ENCODE data around the gene LARP1.
"Not testable (repeated sequence)": the region's sequence is repeated elsewhere in the genome, so short reads cannot be mapped to it uniquely, and the experiment has no call there.

Gene LARP1

DNA sequence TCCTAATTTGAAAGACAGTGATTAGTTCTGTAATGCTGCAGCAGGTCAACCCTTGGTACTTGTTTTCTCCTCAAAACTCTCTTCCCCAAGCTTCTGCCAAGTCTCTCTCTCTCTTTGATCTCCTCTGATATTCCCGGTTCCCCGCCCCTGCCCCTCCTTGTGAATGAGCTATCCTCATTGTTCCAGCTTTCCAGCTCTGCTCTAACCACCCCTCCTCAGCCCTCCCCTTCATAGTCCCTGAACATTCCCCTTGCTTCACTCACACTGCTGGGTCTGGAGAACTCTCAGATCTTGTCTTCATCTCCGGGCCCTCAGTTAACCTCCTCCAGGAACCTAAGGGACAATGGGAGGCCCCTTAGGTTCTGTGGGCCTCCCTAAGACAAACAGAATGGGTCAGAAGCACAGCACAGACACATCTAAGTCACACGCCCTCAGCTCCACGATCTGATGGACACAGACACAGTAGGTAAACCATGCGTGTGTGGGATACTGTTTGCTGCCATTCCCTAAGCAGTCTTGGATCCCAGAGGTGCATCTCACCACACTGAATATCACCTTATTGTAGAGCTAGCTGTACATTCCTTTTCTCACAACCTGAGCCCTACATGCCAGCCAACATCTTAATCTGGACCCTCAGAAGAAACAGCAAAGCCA is 17.4 kb upstream of the LARP1 start:
- no peaks in the 10 kb centered on the region for H3K36me3 ChIP-seq (ENCODE audit: control insufficient read depth, insufficient read depth, low read length, severe bottlenecking)
- no peak for DNase-seq (ENCODE audit: low read depth)
- no peak overlapping the region for H3K4me3 ChIP-seq (ENCODE audit: low read length)
- H3K9me3 ChIP-seq (ENCODE audit: control insufficient read depth, low read length) = no peaks in the 10 kb centered on the region
- no peaks in the 10 kb centered on the region for H3K27me3 ChIP-seq (replicated peaks; ENCODE audit: control insufficient read depth, insufficient read depth, low read length)
- H3K9ac ChIP-seq (ENCODE audit: low read length) = no peak overlapping the region
- peaks cover 20% of the 10 kb centered on the region for H3K4me1 ChIP-seq (ENCODE audit: control insufficient read depth, insufficient read depth, low read length)

DNA sequence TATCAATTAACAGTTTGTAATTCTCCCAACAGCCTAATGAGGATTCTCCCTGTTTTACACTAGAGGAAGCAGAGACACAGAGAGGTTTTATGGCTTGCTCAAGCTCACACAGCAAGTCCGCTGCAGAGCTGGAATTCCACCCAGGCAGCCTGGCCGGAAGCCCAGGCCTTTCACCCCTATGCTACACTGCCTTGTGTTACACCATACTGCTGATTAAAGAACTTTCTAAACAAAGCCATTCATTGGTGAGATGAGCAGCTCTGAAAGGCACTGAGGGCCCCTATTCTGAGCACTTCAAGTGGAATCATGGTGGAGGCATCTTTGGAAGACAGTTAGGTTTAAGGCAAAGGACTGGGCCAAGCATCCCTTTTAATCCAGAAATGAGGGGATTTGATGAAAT is 14.7 kb upstream of the LARP1 start:
- peaks cover 26% of the 10 kb centered on the region for H3K4me1 ChIP-seq (ENCODE audit: control insufficient read depth, insufficient read depth, low read length)
- peak; percentile 68 for DNase-seq (ENCODE audit: low read depth)
- H3K9me3 ChIP-seq (ENCODE audit: control insufficient read depth, low read length) = no peaks in the 10 kb centered on the region
- no peaks in the 10 kb centered on the region for H3K27me3 ChIP-seq (replicated peaks; ENCODE audit: control insufficient read depth, insufficient read depth, low read length)
- no peaks in the 10 kb centered on the region for H3K36me3 ChIP-seq (ENCODE audit: control insufficient read depth, insufficient read depth, low read length, severe bottlenecking)
- peak overlapping the region; percentile 61 for H3K9ac ChIP-seq (ENCODE audit: low read length)
- H3K4me3 ChIP-seq (ENCODE audit: low read length) = peak overlapping the region; percentile 24

DNA sequence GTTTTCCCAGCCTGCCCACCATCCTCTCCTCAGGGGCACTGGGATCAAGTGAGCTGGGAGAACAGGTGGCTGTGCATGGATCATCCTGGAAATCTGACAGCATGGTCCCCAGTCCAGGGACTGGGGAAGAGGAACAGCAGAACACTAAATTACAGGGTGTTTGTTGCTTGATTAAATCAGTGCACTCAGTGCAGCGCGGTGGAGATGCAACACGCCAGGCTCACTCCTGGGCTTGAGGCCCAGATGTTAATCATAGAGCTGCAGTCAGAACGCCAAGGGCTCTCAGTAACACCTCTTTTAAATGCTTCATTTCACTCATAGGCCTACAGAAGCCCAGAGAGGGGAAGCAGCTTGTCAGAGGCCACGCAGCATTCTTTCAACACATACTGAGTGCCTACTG is 14.2 kb upstream of the LARP1 start:
- no peak for DNase-seq (ENCODE audit: low read depth)
- no peaks in the 10 kb centered on the region for H3K9me3 ChIP-seq (ENCODE audit: control insufficient read depth, low read length)
- H3K36me3 ChIP-seq (ENCODE audit: control insufficient read depth, insufficient read depth, low read length, severe bottlenecking) = no peaks in the 10 kb centered on the region
- no peaks in the 10 kb centered on the region for H3K27me3 ChIP-seq (replicated peaks; ENCODE audit: control insufficient read depth, insufficient read depth, low read length)
- peak overlapping the region; percentile 24 for H3K4me3 ChIP-seq (ENCODE audit: low read length)
- peak overlapping the region; percentile 68 for H3K9ac ChIP-seq (ENCODE audit: low read length)
- H3K4me1 ChIP-seq (ENCODE audit: control insufficient read depth, insufficient read depth, low read length) = peaks cover 28% of the 10 kb centered on the region

DNA sequence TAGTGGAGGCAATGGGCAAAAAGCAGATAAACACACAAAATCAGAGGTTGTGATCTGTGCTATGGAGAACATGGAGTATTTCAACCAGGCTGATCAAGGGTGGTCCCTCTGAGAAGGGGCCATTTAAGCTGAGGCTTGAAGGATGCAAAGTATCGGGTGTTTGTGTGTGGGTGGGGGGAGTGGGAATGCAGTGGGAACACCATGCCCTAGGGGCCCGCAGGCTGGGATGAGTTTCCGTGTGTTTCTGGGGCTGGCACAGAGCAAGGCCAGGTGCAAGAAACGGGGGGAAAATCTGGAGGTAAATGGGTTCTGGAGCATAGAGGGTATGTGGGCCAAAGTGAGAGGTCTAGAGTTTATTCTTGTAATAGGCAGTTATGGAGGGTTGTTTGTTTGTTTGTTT is 13.8 kb upstream of the LARP1 start:
- no peak for DNase-seq (ENCODE audit: low read depth)
- Histone ChIP-seq H3K9me3 (ENCODE audit: control insufficient read depth, low read length) (no peaks in the 10 kb centered on the region), H3K4me3 (ENCODE audit: low read length) (no peak overlapping the region), H3K36me3 (ENCODE audit: control insufficient read depth, insufficient read depth, low read length, severe bottlenecking) (no peaks in the 10 kb centered on the region), H3K4me1 (ENCODE audit: control insufficient read depth, insufficient read depth, low read length) (peaks cover 33% of the 10 kb centered on the region), H3K27me3 (replicated peaks; ENCODE audit: control insufficient read depth, insufficient read depth, low read length) (no peaks in the 10 kb centered on the region), H3K9ac (ENCODE audit: low read length) (peak overlapping the region; percentile 68)

- Histone ChIP-seq H3K9ac (ENCODE audit: low read length) (no peak overlapping the region), H3K4me1 (ENCODE audit: control insufficient read depth, insufficient read depth, low read length) (peaks cover 40% of the 10 kb centered on the region), H3K9me3 (ENCODE audit: control insufficient read depth, low read length) (no peaks in the 10 kb centered on the region), H3K4me3 (ENCODE audit: low read length) (no peak overlapping the region), H3K36me3 (ENCODE audit: control insufficient read depth, insufficient read depth, low read length, severe bottlenecking) (no peaks in the 10 kb centered on the region), H3K27me3 (replicated peaks; ENCODE audit: control insufficient read depth, insufficient read depth, low read length) (no peaks in the 10 kb centered on the region)
- no peak for DNase-seq (ENCODE audit: low read depth)
Measured at GRCh38 chr5:154743812-154744211, 11.4 kb upstream of the LARP1 start.

- Histone ChIP-seq H3K27me3 (replicated peaks; ENCODE audit: control insufficient read depth, insufficient read depth, low read length) (no peaks in the 10 kb centered on the region), H3K36me3 (ENCODE audit: control insufficient read depth, insufficient read depth, low read length, severe bottlenecking) (no peaks in the 10 kb centered on the region), H3K4me3 (ENCODE audit: low read length) (no peak overlapping the region), H3K9me3 (ENCODE audit: control insufficient read depth, low read length) (no peaks in the 10 kb centered on the region), H3K4me1 (ENCODE audit: control insufficient read depth, insufficient read depth, low read length) (peaks cover 52% of the 10 kb centered on the region), H3K9ac (ENCODE audit: low read length) (no peak overlapping the region)
- no peak for DNase-seq (ENCODE audit: low read depth)
Measured at GRCh38 chr5:154745349-154745748, 9.8 kb upstream of the LARP1 start.

DNA sequence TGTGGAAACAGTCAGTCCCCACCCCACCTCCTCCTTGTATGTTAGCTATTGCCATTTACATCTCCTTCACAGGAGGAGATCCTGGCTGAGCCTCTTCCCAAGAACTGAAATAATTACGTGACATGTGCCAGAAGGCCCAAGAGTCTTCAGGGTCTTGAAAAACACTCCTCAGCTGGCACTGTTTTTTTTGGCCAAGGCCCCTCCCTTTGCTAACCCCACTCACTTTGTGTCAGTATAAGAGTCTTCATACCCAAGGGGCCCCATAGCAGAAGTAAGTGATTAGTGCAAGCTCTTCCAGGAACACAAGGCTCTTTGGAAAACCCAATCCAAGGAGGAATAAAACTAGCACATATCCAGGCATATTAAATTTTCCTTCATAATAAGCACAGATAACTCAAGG is 5.7 kb upstream of the LARP1 start:
- H3K36me3 ChIP-seq (ENCODE audit: control insufficient read depth, insufficient read depth, low read length, severe bottlenecking) = no peaks in the 10 kb centered on the region
- no peak for DNase-seq (ENCODE audit: low read depth)
- no peaks in the 10 kb centered on the region for H3K9me3 ChIP-seq (ENCODE audit: control insufficient read depth, low read length)
- no peak overlapping the region for H3K9ac ChIP-seq (ENCODE audit: low read length)
- no peaks in the 10 kb centered on the region for H3K27me3 ChIP-seq (replicated peaks; ENCODE audit: control insufficient read depth, insufficient read depth, low read length)
- H3K4me1 ChIP-seq (ENCODE audit: control insufficient read depth, insufficient read depth, low read length) = peaks cover 48% of the 10 kb centered on the region
- H3K4me3 ChIP-seq (ENCODE audit: low read length) = no peak overlapping the region

DNA sequence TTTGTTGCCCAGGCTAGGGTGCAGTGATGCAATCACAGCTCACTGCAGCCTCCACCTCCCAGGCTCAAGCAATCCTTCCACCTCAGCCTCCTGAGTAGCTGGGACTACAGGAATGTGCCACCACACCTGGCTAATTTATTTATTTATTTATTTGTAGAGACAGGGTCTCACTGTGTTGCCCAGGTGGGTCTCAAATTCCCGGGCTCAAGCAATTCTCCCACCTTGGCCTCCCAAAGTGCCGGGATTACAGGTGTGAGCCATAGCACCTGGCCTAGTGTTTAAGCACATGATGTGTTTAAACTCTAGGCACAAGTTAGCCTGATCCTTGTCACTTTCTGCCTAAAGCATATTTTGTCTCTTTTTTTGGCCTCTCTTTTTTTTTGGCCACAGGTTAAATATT is 4.5 kb upstream of the LARP1 start:
- H3K4me3 ChIP-seq (ENCODE audit: low read length); DNase-seq (ENCODE audit: low read depth); H3K36me3 ChIP-seq (ENCODE audit: control insufficient read depth, insufficient read depth, low read length, severe bottlenecking); H3K9ac ChIP-seq (ENCODE audit: low read length); H3K9me3 ChIP-seq (ENCODE audit: control insufficient read depth, low read length); H3K27me3 ChIP-seq (replicated peaks; ENCODE audit: control insufficient read depth, insufficient read depth, low read length): not testable (repeated sequence)
- H3K4me1 ChIP-seq (ENCODE audit: control insufficient read depth, insufficient read depth, low read length) = peaks cover 51% of the 10 kb centered on the region

DNA sequence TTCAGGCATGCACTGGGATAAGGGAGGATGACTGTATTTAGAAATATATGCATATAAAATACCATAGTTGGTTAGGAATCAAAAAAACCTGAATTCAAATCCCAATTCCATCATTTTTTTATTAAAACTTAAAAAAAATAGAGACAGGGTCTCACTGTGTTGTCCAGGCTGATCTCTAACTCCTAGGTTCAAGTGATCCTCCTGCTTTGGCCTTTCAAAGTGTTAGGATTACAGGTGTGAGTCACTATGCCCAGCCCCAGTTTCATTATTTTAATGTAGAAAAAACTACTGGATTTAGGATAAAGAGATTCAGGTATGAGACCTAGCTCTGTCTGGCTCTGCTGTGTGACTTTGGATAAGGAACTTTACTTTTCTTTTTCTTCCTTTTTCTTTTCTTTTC is 3.3 kb upstream of the LARP1 start:
- Histone ChIP-seq H3K27me3 (replicated peaks; ENCODE audit: control insufficient read depth, insufficient read depth, low read length) (no peaks in the 10 kb centered on the region), H3K4me1 (ENCODE audit: control insufficient read depth, insufficient read depth, low read length) (peaks cover 43% of the 10 kb centered on the region), H3K36me3 (ENCODE audit: control insufficient read depth, insufficient read depth, low read length, severe bottlenecking) (no peaks in the 10 kb centered on the region), H3K9me3 (ENCODE audit: control insufficient read depth, low read length) (no peaks in the 10 kb centered on the region), H3K4me3 (ENCODE audit: low read length) (no peak overlapping the region), H3K9ac (ENCODE audit: low read length) (no peak overlapping the region)
- DNase-seq (ENCODE audit: low read depth) = no peak

DNA sequence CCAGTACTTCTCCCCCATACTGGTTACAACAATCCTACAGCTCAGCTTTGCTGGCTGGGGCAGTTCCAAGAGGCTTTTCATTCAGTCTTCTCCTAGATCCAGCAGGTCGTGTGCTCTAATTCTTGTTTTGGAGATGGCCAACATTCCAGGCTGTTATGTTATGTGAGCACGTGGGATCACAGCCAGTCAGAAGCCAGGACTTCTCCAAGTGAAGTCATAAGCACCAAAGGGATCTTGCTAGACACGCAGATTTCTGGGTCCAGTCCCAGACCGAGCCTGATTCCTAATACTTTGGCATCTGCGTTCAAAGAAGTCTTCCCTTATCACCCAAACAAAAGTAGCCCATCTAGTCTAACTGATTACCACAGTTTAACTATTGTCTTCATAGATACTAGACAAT is 1.4 kb upstream of the LARP1 start:
- peak overlapping the region; percentile 81 for H3K4me3 ChIP-seq (ENCODE audit: low read length)

GRCh38 chr5:154754460-154755360 is 467 bp upstream of the LARP1 start:
- no peaks in the 10 kb centered on the region for H3K36me3 ChIP-seq (ENCODE audit: control insufficient read depth, insufficient read depth, low read length, severe bottlenecking)
- peak; percentile 100 for DNase-seq (ENCODE audit: low read depth)
- no peaks in the 10 kb centered on the region for H3K9me3 ChIP-seq (ENCODE audit: control insufficient read depth, low read length)
- H3K4me3 ChIP-seq (ENCODE audit: low read length) = peak overlapping the region; percentile 81
- H3K27me3 ChIP-seq (replicated peaks; ENCODE audit: control insufficient read depth, insufficient read depth, low read length) = no peaks in the 10 kb centered on the region
- peaks cover 48% of the 10 kb centered on the region for H3K4me1 ChIP-seq (ENCODE audit: control insufficient read depth, insufficient read depth, low read length)
- H3K9ac ChIP-seq (ENCODE audit: low read length) = peak overlapping the region; percentile 95

More for the DNA sequence above, 1.4 kb upstream of the LARP1 start:
- H3K9ac ChIP-seq (ENCODE audit: low read length) = peak overlapping the region; percentile 95
- H3K4me1 ChIP-seq (ENCODE audit: control insufficient read depth, insufficient read depth, low read length) = peaks cover 47% of the 10 kb centered on the region
- no peaks in the 10 kb centered on the region for H3K27me3 ChIP-seq (replicated peaks; ENCODE audit: control insufficient read depth, insufficient read depth, low read length)
- DNase-seq (ENCODE audit: low read depth) = peak; percentile 91
- H3K9me3 ChIP-seq (ENCODE audit: control insufficient read depth, low read length) = no peaks in the 10 kb centered on the region
- no peaks in the 10 kb centered on the region for H3K36me3 ChIP-seq (ENCODE audit: control insufficient read depth, insufficient read depth, low read length, severe bottlenecking)
